Measurements from ENCODE around the gene EGFR.

EGFR gene

DNA sequence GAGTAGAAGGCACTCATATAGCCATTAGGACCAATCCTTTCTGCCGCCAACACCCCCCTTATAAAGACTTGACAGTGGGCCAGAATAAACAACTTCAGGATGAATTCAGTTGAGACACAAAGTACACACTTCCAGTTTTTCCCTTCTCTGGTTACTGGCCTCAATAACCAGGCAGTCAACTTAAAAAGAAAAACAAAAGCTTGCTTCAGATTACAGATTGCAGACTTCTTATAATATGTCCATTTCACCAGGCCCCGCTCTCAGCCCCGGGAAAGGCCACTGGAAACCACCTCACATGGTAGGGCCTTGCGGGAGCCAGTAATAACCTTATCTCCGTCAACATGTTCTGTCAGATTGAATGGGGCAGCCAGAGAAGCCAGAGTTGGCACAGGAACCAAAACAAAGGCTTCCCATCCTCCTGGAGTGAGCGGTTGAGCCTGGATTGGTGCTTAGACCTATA is 108.8 kb downstream of the EGFR start:
- DNase-seq (ENCODE audit: low spot score) = no peak

DNA sequence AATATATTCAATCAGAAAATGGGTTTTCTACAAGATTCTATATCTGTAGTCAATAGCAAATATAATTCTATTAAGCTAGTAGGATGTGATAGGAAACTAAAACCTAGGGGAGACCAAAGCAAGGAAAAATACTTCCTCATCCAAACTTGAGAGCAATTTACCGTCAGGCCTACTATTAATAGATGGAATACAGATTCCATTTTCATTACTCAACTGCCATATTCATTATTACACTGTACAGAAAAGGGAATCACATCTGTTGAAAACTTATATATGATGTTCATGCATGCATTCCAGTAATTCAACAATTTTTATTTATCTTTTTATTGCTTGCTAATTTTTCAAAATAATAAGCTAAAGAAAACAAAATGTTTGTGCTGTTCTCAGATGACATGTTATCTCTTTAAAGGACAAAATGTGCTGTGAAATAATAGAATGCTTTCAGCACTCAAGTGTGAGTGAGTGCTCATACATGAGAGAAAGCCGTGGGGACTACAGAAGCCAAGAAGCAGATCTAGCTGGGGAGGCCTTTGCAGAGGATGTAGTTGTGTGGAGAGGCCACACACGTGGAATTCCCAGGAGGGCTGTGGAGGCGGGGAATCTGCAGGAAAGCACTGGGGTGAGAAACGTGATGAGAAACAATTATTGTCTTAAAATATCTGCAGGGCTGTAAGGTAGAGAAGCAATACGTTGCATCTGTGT is 110.0 kb downstream of the EGFR start:
- DNase-seq (ENCODE audit: low spot score) = no peak

DNA sequence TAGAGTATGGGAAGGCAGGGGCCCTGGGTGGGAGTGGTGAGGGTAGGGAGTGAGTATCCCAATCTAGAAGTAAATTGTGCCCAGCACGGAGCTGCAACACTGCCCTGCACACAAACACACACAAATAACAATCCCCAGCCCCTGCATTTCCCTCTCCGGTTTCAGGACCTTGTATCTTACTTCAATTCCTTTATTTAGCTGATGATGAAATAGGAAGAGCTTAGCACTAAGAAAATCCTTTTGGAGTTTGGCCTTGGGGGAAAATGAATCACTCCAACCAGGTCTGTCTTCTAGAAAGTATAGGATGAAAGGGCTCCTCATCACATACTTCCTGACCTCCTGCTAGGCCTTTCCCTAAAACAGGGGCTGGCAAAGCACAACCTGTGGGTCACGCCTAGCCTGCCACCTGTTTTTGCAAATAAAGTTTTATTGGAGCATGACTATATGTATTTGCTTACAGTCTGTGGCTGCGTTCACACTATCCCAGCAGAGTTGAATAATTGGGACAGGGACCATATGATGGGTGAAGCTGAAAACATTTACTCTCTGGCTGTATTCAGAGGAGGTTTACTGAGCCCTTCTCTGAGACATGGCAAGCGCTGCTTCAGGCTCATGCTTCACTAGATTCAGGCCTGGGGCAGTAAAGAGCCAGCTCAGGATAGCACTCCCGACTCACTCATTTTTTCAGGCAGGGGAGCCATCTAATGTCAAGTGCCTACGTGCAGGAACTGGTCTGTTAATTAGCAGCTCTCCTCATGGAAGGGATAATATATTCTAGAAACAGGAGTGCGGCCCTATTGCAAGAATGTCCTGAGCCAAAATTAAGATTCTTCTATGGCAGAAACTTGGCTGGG is 111.0 kb downstream of the EGFR start:
- no peak for DNase-seq (ENCODE audit: low spot score)

DNA sequence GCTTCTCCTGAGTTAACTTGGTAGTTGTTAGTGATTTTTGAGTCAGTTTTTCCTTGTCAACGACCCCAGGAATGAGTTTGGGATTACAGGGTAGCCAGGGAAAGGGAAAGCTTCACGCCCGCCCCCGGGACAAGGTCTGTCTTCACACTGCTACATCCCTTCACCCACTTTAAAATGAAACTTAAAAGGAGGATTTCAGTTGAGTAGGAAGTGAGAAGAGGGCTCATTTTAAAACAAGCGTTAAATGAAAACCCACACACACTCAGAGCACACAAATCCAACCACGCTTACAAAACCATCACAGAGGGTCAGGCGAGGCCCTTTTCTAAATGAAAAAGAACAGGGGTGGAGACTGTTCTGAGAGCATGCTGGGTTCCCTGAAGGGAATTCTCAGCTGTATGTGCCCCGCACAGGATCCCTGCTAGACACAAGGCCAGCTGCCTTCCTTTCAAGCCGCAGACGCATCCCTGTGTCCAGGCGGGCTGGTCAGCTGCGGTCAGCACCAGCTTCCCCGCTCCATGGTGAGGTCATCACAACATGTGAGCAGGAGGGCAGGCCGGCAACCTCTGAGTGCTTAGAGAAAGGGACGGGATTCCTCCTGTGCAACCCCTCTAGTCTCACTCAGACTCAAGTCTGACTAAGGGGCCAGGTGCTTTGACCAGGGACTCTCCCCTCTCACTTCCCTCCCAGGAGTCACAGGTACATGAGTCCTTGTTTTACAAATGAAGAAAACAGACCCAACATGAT is 111.8 kb downstream of the EGFR start:
- DNase-seq (ENCODE audit: low spot score) = no peak

DNA sequence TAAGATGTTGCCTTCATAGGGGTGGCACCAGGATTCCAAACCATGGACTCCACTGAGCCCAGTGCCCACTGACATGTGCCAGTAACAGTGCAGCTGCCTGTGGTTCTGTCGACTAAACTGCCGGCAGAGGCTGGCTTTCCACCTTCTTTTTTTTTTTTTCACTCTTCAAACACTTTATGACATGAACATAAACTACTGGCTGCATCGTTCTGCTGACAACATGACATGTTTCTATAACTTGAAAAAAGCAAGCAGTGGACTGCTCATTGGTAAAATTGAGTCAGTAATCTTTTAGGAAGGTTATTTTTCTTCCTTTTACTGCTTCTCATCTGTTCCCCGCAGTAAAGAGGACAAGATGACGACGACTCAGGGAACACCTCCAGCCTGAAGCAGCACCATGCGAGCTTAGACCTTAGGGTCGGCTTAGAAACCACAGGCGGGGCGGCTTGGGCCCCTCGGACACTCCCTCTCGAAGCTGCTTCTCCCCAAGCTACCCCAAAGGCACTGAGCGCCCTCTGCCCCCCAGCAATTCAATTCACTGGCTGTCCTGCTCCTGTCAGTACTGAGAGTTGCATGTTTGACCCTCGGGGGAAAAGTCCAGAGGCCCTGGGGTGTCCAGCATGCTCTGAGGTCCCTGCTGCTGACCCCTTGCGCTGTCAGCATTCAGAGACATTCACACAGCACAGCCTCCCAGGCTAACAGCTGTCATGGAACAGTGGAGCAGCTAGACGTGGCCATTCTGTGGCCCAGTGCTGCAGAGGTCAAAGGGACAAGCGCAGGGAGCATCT is 112.5 kb downstream of the EGFR start:
- no peak for DNase-seq (ENCODE audit: low spot score)

DNA sequence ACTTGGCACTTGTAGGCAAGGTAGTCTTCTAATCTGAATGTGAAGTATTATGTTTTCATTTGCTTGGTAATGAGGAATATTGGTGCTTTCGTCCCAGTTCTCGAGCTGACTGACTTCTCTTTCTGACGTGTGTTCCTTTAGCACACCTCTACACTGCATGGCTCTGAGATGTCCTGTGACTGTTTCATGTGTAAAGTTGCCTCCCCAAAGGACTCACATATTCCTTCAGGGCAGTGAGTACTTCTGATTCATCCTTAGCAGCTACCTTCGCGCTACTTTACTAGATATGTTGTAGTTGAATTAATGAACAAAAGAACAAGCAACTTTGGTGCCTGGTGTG is 113.7 kb downstream of the EGFR start:
- no peak for DNase-seq (ENCODE audit: low spot score)

DNA sequence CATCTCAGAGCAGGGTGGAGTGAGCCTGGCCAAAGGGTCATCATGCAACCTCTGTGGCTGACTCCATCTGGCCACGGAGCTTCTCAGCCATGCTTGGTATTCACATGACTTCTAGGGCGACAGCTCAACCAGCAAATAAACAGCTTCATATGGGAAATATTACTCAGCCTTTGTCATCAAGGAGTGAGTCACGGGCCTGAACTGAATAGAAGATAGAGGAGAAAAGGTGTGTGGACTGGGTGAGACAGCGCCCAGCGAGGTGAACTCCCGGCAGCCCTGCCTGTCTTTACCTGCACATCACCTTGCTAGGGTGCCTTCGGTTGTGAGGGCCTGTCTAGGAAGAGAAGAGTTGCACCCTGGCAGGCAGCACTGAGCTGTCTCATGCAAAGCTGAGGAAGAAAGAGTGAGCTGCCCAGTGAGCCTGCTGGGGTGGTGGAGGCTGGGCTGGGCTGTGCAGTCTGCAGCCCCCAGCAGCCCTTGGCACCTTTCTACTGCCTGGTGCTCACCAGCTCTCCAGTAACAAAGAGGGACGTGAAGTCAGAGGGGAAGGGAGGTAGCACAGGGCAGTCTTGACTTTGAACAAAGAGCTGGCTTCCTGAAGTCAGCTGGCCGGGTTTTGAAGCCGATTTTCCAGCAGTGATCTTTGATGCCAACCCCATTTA is 114.2 kb downstream of the EGFR start:
- no peak for DNase-seq (ENCODE audit: low spot score)

DNA sequence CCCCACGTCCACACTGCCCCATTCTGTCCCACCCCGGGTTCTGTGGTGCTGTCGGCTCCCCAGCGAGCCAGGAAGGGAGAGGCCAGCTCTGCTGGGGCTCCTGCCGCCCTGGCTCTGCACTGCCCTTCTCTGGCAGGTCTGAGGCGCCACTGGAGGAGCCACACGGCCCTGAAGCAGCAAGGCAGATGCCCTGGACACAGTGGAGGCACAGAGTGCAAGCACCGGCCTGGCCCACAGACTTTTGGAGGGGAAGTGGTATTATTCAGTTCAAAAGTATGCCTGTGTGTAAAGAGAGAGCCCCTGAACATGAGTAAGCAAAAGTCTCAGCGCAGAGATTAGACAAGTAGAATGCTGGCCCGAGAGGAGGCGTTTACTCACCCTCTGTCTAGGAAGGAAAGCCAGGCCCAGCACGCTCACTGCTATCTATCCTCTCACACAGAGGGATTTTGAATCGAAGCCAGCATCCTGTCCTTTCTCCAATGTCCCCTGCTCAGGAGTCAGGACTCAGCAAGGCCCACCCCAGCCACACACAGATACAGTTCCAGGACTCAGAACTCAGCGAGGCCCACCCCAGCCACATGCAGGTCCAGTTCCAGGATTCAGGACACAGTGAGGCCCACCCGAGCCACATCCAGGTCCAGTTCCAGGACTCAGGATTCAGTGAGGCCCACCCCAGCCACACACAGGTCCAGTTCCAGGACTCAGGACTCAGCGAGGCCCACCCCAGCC is 115.0 kb downstream of the EGFR start:
- no peak for DNase-seq (ENCODE audit: low spot score)

DNA sequence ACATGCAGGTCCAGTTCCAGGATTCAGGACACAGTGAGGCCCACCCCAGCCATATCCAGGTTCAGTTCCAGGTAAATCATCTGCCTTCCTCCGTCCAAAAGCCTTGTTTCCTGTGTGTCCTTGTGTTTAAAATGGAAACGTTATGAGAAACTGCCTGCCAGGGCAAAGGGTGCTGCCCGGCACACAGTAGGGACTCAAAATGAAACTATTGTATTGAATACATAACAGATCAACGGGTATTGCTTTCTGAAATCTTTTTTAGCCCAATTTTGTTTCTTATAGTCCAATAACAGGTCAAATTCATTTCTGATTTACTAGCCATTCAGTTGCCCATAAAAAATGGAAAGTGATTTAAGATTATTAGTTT is 115.5 kb downstream of the EGFR start:
- no peak for DNase-seq (ENCODE audit: low spot score)

DNA sequence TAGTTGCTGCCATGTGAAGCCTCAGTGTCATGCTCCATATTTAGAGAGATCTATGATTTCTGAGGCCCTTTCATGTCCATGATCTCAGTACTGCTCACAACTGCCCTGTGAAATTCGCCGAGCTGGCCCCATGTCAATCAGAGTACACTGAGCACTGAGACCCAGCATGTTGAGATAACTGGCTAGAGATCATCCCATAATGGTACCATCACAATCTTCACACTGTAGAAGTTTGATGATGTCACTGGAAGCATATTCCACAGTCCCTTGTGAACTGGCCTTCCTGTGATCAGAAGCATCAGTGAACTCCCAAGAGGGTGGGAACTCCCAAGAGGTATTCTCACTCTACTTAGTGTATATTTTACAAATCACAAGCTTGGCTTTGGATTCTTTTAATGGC is 116.0 kb downstream of the EGFR start:
- no peak for DNase-seq (ENCODE audit: low spot score)

DNA sequence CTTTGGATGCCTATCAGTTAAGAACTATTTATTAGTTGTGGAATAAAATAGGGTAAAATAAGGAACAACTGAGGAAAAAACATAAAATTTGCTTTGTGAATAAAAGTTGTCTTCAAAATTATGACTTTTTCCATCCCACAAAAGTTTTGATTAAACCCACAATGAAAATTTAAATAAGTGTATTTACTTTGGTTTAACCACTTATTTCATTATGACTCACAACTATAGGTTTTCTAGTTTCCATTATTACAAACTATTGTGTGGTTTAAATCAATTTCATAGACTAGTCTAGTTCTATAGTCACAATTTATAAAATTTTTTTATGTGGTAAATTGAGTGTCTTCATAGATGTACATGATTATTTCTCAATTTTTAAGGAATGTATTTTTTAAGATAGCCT is 116.6 kb downstream of the EGFR start:
- DNase-seq (ENCODE audit: low spot score) = no peak

DNA sequence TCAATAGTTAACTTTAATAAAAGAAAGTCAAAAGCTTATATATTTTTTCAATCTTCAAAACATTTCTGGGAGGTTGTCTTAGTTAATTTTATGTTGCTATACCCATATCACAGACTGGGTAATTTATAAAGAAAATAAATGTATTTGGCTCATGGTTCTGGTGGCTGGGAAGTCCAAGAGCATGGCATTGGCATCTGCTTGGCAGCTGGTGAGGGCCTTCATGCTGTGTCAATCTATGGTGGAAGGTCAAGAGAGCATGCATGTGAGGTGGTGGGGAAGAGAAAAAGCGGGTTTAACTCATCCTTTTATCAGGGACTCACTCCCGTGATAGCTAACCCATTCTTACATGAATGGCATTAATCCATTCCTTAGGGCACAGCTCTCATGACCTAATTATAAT is 119.8 kb downstream of the EGFR start:
- DNase-seq (ENCODE audit: low spot score) = no peak

DNA sequence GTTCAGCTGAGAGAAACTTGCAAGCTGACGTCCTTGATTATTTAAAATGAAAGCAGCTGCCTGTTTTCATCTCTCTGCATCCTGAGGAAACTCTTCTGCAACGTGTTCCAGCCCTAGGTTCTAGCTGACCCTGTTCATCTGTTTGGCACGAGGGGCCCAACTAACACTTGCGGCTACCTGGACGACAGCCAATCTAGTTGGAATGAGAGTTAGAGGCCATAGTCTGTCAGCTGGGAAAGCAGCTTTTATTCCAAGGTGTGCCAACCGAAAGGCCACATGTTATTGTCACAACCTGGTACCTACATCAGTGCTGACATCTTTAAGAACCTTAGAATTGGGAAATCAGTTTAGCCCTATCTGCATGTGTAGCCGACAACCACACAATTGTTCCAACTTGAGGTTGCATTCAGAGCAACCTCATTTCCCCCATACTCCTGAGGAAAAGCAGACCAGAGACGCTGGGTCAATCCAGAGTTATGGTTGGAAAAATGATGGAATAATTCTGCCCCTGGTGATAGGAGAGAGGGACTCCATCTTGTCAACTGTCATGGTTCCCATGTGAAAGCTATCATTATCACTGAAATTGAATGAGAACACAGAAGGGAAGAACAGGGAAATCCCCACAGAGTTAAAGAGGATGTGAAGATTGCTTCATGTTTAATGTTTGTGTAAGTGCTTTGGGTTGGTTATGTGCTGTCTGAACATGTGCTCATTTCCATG is 121.6 kb downstream of the EGFR start:
- no peak for DNase-seq (ENCODE audit: low spot score)

DNA sequence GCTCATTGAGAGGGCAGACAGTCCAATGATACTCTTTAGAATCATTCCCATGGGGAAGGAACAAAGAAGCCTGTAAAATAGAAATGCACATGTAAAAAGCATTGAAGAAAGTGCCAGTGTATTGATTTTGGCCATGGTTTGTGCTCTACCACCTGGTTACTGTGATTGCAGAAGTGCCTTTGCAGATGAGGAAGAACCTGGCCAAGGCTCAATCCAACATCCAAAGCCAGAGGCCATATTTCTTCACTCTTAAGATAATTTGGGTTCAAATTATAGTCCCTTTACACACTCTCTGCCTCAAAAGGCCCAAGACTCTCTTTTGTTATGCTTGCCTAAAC is 122.1 kb downstream of the EGFR start:
- no peak for DNase-seq (ENCODE audit: low spot score)

DNA sequence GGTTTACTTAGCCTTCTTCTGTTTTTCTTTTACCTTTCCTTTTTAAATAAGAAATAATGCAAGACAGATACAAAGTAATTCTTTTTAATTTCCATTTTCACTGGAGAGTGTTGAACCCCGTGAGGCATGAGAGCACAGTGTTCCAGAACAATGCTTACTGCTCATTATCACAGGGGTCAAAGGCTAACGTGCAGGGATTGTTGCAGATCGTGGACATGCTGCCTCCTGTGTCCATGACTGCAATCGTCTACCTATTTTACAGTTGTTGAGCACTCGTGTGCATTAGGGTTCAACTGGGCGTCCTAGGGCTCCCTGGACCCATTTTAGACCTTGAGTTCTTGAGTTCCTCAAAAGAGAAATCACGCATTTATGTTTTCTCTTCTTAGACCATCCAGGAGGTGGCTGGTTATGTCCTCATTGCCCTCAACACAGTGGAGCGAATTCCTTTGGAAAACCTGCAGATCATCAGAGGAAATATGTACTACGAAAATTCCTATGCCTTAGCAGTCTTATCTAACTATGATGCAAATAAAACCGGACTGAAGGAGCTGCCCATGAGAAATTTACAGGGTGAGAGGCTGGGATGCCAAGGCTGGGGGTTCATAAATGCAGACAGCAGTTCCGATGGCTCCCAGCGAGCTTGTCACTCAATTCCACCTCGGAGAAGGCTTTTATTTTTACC is 124.2 kb downstream of the EGFR start:
- DNase-seq (ENCODE audit: low spot score) = no peak

DNA sequence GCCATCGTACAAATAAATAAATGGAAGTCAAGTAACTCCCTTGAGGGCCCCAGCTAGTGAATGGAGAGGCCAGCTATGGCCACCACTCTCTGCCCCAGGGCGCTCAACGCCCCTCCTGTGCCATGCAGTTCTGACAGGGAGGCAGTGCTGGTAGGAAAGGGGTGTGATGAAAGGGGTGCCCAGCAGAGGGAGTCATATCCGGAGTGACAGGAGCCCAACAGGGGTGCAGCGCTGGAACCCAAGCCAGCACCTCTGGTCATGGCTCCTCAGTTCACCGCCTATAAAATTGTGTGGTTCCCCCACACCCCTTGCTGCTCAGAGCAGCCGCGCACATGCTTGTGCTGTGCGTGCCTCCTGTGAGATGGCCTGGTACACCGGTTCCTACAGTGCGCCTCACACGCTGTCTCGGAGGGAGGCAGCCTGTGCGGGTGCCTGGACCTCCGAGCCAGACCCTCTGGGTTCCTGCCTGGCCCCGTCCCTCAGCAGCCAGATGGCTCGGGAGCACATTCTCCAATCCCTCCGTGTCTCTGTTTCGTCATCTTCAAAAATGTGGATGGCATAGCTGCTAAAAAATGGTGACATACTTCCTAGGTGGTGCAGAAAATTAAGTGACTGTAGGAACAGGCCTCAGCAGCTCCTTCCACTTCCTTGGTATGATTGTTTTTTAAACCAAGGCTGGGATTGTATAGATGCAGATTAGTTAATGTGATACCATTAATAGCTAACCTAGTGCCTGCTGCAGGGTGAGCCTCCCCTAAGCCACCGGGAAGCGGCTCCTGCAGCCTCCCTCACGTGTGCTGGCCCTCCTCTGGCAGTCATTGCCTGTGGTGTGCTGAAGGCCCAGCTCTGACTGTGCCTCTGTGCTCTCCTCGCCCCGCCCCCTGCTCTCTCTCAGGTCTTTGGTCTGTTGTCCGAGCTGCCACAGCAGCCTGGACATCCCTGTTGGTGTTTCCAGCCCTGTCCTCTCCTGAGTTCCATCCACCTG is 125.8 kb downstream of the EGFR start:
- no peak for DNase-seq (ENCODE audit: low spot score)

DNA sequence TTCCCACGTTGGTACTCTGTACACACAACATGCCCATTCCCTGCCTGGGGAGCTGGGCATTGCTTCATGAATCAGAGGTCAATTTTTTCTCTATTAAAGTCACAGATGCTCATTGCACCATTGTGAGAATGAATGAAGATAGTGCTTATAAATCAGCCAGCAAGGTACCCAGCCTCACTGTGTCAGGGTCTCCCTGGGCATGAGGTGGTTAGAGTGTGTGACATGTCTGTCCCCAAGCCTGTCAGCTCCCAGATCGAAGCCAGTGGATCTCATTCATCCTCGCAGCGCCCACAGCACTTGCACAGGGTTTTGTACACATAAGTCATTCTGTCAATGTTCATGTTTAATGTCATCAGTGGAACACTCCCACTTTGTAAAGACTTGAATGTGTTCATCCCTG is 126.8 kb downstream of the EGFR start:
- DNase-seq (ENCODE audit: low spot score) = no peak

DNA sequence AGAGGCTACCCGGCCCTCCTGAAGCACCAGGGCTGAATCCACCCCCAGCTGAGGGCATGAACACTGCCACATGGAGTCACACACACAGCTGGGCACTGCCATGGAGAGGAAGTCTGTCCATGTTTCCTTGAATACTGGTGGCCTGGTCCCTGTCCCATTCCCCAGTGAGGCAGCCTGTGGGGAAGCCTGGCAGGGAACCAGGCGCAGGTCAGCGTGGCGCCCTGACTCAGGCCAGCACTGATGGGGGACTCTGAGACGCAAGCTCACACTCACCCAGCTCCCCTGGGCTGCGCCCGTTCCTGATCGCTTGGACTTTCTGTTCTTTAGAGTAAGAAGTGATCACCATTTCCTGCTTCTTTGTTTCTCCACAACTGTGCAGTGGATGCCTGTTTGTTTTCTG is 128.3 kb downstream of the EGFR start:
- DNase-seq (ENCODE audit: low spot score) = no peak

DNA sequence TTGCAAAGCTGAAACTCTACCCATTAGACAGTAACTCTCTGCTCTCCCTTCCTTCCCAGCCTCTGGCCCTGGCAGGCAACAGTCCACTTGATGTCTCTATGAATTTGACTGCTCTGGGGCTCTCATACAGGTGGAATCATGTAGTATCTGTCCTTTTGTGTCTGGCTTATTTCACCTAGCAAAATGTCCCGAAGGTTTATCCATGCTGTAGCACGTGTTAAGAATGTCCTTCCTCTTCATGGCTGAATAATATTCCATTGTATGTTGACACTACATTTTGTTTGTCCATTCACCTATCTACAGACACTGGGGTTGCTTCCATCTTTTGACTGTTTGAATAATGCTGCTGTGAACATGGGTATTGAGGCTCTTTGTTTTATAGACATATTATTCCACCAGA is 128.9 kb downstream of the EGFR start:
- DNase-seq (ENCODE audit: low spot score) = no peak
